ENCODE data around the gene RNF17.

DNA sequence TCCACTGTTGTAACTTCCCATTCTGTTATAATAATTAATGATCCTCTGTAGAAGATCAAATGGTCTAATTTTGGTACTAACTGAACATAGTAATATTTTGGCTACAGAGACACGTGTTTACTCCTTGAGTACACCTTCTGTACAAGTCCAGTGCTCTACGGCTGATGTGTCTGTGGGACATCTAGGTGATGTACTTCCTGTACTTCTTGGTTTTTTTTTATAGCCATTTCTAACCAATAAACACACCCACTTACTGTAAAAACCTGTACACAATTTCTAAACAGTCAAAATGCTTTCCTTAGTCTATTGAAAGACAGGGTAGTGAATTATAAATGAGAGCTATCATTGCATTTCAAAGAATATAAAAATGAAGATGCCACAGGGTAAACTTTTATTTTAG lies 118.7 kb downstream of the RNF17 start:
- TF ChIP-seq FOXA1 (IDR thresholded peaks at IDR 0.05): no peak
- TF ChIP-seq SUZ12 (IDR thresholded peaks at IDR 0.05): no peak
- no peak for TF ChIP-seq BHLHE40 (IDR thresholded peaks at IDR 0.05; ENCODE audit: borderline replicate concordance)
- no peak for TF ChIP-seq SP1 (IDR thresholded peaks at IDR 0.05)
- no peak for TF ChIP-seq ELF4 (IDR thresholded peaks at IDR 0.05)

All from HEK293T (cell line).